Activated CD8-positive, alpha-beta T cell treated with anti-CD3 and anti-CD28 coated beads, Interleukin-2, amount 10 ng/mL, durations not matched to agents 7 days and 5 days (primary cell): ENCODE measurements around the gene ERP44. TPM values are rescaled to one million over a fixed set of nuclear protein-coding genes. Genes with fewer than 3 reads are reported as not detected.
"Not testable (repeated sequence)": the region's sequence is repeated elsewhere in the genome, so short reads cannot be mapped to it uniquely, and the experiment has no call there.

Source experiments
- ATAC-seq: fragments of 150-1000 bp; cut with Tn5 transposase; one replicate; pipeline ENCODE4 v1.10.0; 2021; ENCODE audit warnings: moderate library complexity
- CTCF ChIA-PET: fragments of 350-600 bp; sonication (Branson Sonifier 250); formaldehyde crosslinking; loops from one replicate; lab custom pipeline; 2021; ENCODE audit warnings: antibody characterized with exemption; lab: Charles Lee
- POLR2A ChIA-PET: fragments of 350-600 bp; sonication (Branson Sonifier 250); formaldehyde crosslinking; loops from one replicate; lab custom pipeline; 2021; ENCODE audit warnings: antibody characterized with exemption; lab: Charles Lee
- DNase-seq: peaks from one replicate; pipeline ENCODE4 v3.0.0-alpha.2; 2020
- H3K27ac Mint-ChIP-seq: one replicate; pipeline ENCODE4 v1.8.0; 2021; ENCODE audit warnings: mild to moderate bottlenecking, mixed read lengths
- H3K27me3 Mint-ChIP-seq: one replicate; pipeline ENCODE4 v1.8.0; 2021; ENCODE audit warnings: low read depth, mixed read lengths
- H3K36me3 Mint-ChIP-seq: one replicate; pipeline ENCODE4 v1.8.0; 2021; ENCODE audit warnings: low read depth, mixed read lengths
- H3K4me1 Mint-ChIP-seq: one replicate; pipeline ENCODE4 v1.8.0; 2021; ENCODE audit warnings: low read depth, mixed read lengths
- H3K4me3 Mint-ChIP-seq: one replicate; pipeline ENCODE4 v1.8.0; 2021; ENCODE audit warnings: mild to moderate bottlenecking, mixed read lengths
- H3K9me3 Mint-ChIP-seq: one replicate; pipeline ENCODE4 v1.8.0; 2022; ENCODE audit warnings: mixed read lengths; ENCODE audit not compliant: insufficient read depth
- total RNA-seq, 2 experiments: library from RNA; stranded (reverse); gene quantifications; one replicate each; pipeline ENCODE4 v1.2.3, GENCODE V29; 2021

The ERP44 gene
- total RNA-seq, 2 experiments from 2014 or later = 15.7 to 15.8 TPM

GRCh38 chr9:100064872-100065581 is 33.8 kb downstream of the ERP44 start:
- ChIA-PET POLR2A (no interaction called here), CTCF (interaction anchor here (1.5 kb wide), 1 partner anchor 240 kb away, joined by 4 read pairs; no protein-coding TSS in a partner anchor)
- no peak overlapping the region for H3K4me3 Mint-ChIP-seq

GRCh38 chr9:100063185-100063584 is 35.6 kb downstream of the ERP44 start:
- DNase-seq (no peak), ATAC-seq (no peak)
- Mint-ChIP-seq H3K4me1 (peaks cover 9% of the 10 kb centered on the region), H3K27ac (no peak overlapping the region), H3K36me3 (peaks cover 16% of the 10 kb centered on the region), H3K27me3 (no peaks in the 10 kb centered on the region), H3K4me3 (no peak overlapping the region), H3K9me3 (no peaks in the 10 kb centered on the region)
- POLR2A ChIA-PET = no interaction called here
- CTCF ChIA-PET = interaction anchor here (1.2 to 1.5 kb wide), 2 partner anchors 32 to 238 kb away, joined by 3 to 4 read pairs; no protein-coding TSS in a partner anchor

More at GRCh38 chr9:100064872-100065581, 33.8 kb downstream of the ERP44 start:
- DNase-seq (no peak), ATAC-seq (no peak)
- peaks cover 9% of the 10 kb centered on the region for H3K4me1 Mint-ChIP-seq
- no peaks in the 10 kb centered on the region for H3K27me3 Mint-ChIP-seq
- peaks cover 5% of the 10 kb centered on the region for H3K36me3 Mint-ChIP-seq
- H3K9me3 Mint-ChIP-seq = no peaks in the 10 kb centered on the region
- no peak overlapping the region for H3K27ac Mint-ChIP-seq

- H3K4me1 Mint-ChIP-seq, DNase-seq, H3K9me3 Mint-ChIP-seq, H3K4me3 Mint-ChIP-seq, ATAC-seq, H3K27me3 Mint-ChIP-seq, POLR2A ChIA-PET, H3K27ac Mint-ChIP-seq: not testable (repeated sequence)
- CTCF ChIA-PET = interaction anchor here (1.2 kb wide), 1 partner anchor 31 kb away, joined by 3 read pairs; no protein-coding TSS in a partner anchor
- H3K36me3 Mint-ChIP-seq = peaks cover 18% of the 10 kb centered on the region
These were observed 36.1 kb downstream of the ERP44 start for GRCh38 chr9:100062683-100063082.

GRCh38 chr9:100058699-100059579 is 39.9 kb downstream of the ERP44 start:
- DNase-seq (no peak), ATAC-seq (no peak)
- H3K36me3 Mint-ChIP-seq = peaks cover 19% of the 10 kb centered on the region
- H3K9me3 Mint-ChIP-seq = no peaks in the 10 kb centered on the region
- no peaks in the 10 kb centered on the region for H3K4me1 Mint-ChIP-seq
- no peak overlapping the region for H3K27ac Mint-ChIP-seq
- POLR2A ChIA-PET = no interaction called here
- H3K27me3 Mint-ChIP-seq = no peaks in the 10 kb centered on the region
- CTCF ChIA-PET = no interaction called here
- H3K4me3 Mint-ChIP-seq = no peak overlapping the region

GRCh38 chr9:100057624-100058023 is 41.2 kb downstream of the ERP44 start:
- ATAC-seq (no peak), DNase-seq (no peak)
- no peaks in the 10 kb centered on the region for H3K9me3 Mint-ChIP-seq
- no peak overlapping the region for H3K27ac Mint-ChIP-seq
- CTCF ChIA-PET = no interaction called here
- H3K4me1 Mint-ChIP-seq = no peaks in the 10 kb centered on the region
- H3K36me3 Mint-ChIP-seq = peaks cover 19% of the 10 kb centered on the region
- POLR2A ChIA-PET = no interaction called here
- no peak overlapping the region for H3K4me3 Mint-ChIP-seq
- no peaks in the 10 kb centered on the region for H3K27me3 Mint-ChIP-seq

- peaks cover 19% of the 10 kb centered on the region for H3K36me3 Mint-ChIP-seq
- H3K4me1 Mint-ChIP-seq = no peaks in the 10 kb centered on the region
- ChIA-PET CTCF (no interaction called here), POLR2A (no interaction called here)
- H3K4me3 Mint-ChIP-seq = no peak overlapping the region
- DNase-seq = no peak
- ATAC-seq = no peak
- H3K9me3 Mint-ChIP-seq = no peaks in the 10 kb centered on the region
- H3K27ac Mint-ChIP-seq = no peak overlapping the region
- no peaks in the 10 kb centered on the region for H3K27me3 Mint-ChIP-seq
These were observed 42.2 kb downstream of the ERP44 start for GRCh38 chr9:100056561-100056960.

- H3K9me3 Mint-ChIP-seq = no peaks in the 10 kb centered on the region
- POLR2A ChIA-PET = no interaction called here
- no peak for ATAC-seq
- no peak overlapping the region for H3K27ac Mint-ChIP-seq
- H3K36me3 Mint-ChIP-seq = peaks cover 21% of the 10 kb centered on the region
- no peaks in the 10 kb centered on the region for H3K27me3 Mint-ChIP-seq
- CTCF ChIA-PET = no interaction called here
- no peaks in the 10 kb centered on the region for H3K4me1 Mint-ChIP-seq
- no peak overlapping the region for H3K4me3 Mint-ChIP-seq
- DNase-seq = no peak
These were observed 46.4 kb downstream of the ERP44 start for GRCh38 chr9:100052375-100052774.

- DNase-seq = no peak
- ChIA-PET POLR2A (no interaction called here), CTCF (no interaction called here)
- Mint-ChIP-seq H3K36me3 (peaks cover 34% of the 10 kb centered on the region), H3K27me3 (no peaks in the 10 kb centered on the region), H3K4me1 (no peaks in the 10 kb centered on the region), H3K27ac (no peak overlapping the region), H3K9me3 (no peaks in the 10 kb centered on the region), H3K4me3 (no peak overlapping the region)
- no peak for ATAC-seq
These were observed 49.2 kb downstream of the ERP44 start for GRCh38 chr9:100049551-100049950.

GRCh38 chr9:100038472-100038871 is 60.3 kb downstream of the ERP44 start:
- no peaks in the 10 kb centered on the region for H3K27me3 Mint-ChIP-seq
- DNase-seq (no peak), ATAC-seq (no peak)
- POLR2A ChIA-PET = no interaction called here
- no peak overlapping the region for H3K4me3 Mint-ChIP-seq
- H3K27ac Mint-ChIP-seq = no peak overlapping the region
- H3K4me1 Mint-ChIP-seq = peaks cover 19% of the 10 kb centered on the region
- CTCF ChIA-PET = no interaction called here
- H3K9me3 Mint-ChIP-seq = peaks cover 40% of the 10 kb centered on the region
- H3K36me3 Mint-ChIP-seq = peaks cover 79% of the 10 kb centered on the region

GRCh38 chr9:100033877-100034551 is 64.8 kb downstream of the ERP44 start:
- CTCF ChIA-PET = no interaction called here
- POLR2A ChIA-PET = no interaction called here

GRCh38 chr9:100030548-100030947 is 68.3 kb downstream of the ERP44 start:
- Mint-ChIP-seq H3K36me3 (peaks cover 38% of the 10 kb centered on the region), H3K9me3 (peaks cover 12% of the 10 kb centered on the region), H3K27ac (no peak overlapping the region), H3K4me1 (peaks cover 24% of the 10 kb centered on the region), H3K4me3 (no peak overlapping the region), H3K27me3 (no peaks in the 10 kb centered on the region)
- ChIA-PET CTCF (interaction anchor here (1.4 to 2.3 kb wide), 2 partner anchors 293 to 295 kb away, joined by 3 to 8 read pairs; no protein-coding TSS in a partner anchor), POLR2A (no interaction called here)
- no peak for DNase-seq
- no peak for ATAC-seq

More at GRCh38 chr9:100033877-100034551, 64.8 kb downstream of the ERP44 start:
- Mint-ChIP-seq H3K9me3 (peaks cover 25% of the 10 kb centered on the region), H3K27ac (no peak overlapping the region), H3K4me3 (no peak overlapping the region), H3K27me3 (no peaks in the 10 kb centered on the region), H3K36me3 (peaks cover 67% of the 10 kb centered on the region), H3K4me1 (peaks cover 21% of the 10 kb centered on the region)
- DNase-seq (peak; percentile 30), ATAC-seq (no peak)
